Breast epithelium (tissue), 4 donors: ENCODE data around the gene MRPS15. TPM values are rescaled to one million over a fixed set of nuclear protein-coding genes. Genes with fewer than 3 reads are reported as not detected.
"Not testable (repeated sequence)": the region's sequence is repeated elsewhere in the genome, so short reads cannot be mapped to it uniquely, and the experiment has no call there.

ENCODE experiments used
- DNase-seq, 2 donors: peaks; one replicate each; pipeline ENCODE4 v3.0.0-alpha.2; 2019; ENCODE audit warnings: low spot score in 2 of 2
- H3K27ac ChIP-seq, 2 donors: fragments of 200-600 bp; sonication (generic) in 1 of 2; one replicate each; pipeline ENCODE4 v1.5.1; 2016 to 2019; ENCODE audit warnings: mild to moderate bottlenecking in 1 of 2
- H3K27me3 ChIP-seq, 2 donors: fragments of 200-600 bp; sonication (generic) in 1 of 2; one replicate each; pipeline versions ENCODE4 v1.5.1 to v1.6.0; 2017 to 2019; ENCODE audit warnings: control low read depth in 1 of 2, mild to moderate bottlenecking in 1 of 2
- H3K36me3 ChIP-seq: fragments of 200-600 bp; one replicate; pipeline ENCODE4 v1.5.1; 2019
- H3K4me1 ChIP-seq, 2 donors: fragments of 200-600 bp; sonication (generic); one replicate each; pipeline ENCODE4 v1.5.1; 2016 to 2019; ENCODE audit warnings: control low read depth in 1 of 2
- H3K4me3 ChIP-seq, 3 donors: fragments of 200-600 bp; sonication (generic); 1 replicate in 2 of 3; 2 replicates in 1 of 3; pipeline ENCODE4 v1.5.1; 2016 to 2019; ENCODE audit warnings: mild to moderate bottlenecking in 3 of 3, moderate library complexity in 2 of 3
- H3K9me3 ChIP-seq, 2 donors: fragments of 200-600 bp; sonication (generic) in 1 of 2; one replicate each; pipeline ENCODE4 v1.5.1; 2016 to 2019; ENCODE audit warnings: control low read depth in 1 of 2
- POLR2A ChIP-seq: fragments of 450-650 bp; IDR thresholded peaks from one replicate; pipeline ENCODE4 v1.6.1; 2016; ENCODE audit warnings: antibody characterized with exemption, mild to moderate bottlenecking, moderate library complexity
- POLR2AphosphoS5 ChIP-seq, 3 donors: sonication (generic); formaldehyde crosslinking; IDR thresholded peaks; one replicate each; pipeline ENCODE4 v1.6.1; 2017; ENCODE audit warnings: antibody characterized with exemption in 3 of 3
- intact Hi-C: fragments of 100-400 bp; cut with DNase I; formaldehyde crosslinking; loops from one replicate; pipeline ENCODE4 v1.15.1; 2023; ENCODE audit warnings: low total_unique reads
- total RNA-seq, 3 donors: library from RNA; depleted of rRNA; stranded (reverse); fragments of >200 nt; gene quantifications; one replicate each; pipeline ENCODE4 v1.1.0, GENCODE V29; 2016
- TF ChIP-seq, protein P1 (sequence below), 3 donors: fragments of 450-650 bp; IDR thresholded peaks; one replicate each; pipeline ENCODE4 v1.5.1; 2016 to 2017; ENCODE audit warnings: antibody characterized with exemption in 3 of 3, mild to moderate bottlenecking in 3 of 3, moderate library complexity in 3 of 3

MRPS15 gene
- total RNA-seq, 3 donors from 2014 or later = 72.9 to 99.1 (median 79.3) TPM

DNA sequence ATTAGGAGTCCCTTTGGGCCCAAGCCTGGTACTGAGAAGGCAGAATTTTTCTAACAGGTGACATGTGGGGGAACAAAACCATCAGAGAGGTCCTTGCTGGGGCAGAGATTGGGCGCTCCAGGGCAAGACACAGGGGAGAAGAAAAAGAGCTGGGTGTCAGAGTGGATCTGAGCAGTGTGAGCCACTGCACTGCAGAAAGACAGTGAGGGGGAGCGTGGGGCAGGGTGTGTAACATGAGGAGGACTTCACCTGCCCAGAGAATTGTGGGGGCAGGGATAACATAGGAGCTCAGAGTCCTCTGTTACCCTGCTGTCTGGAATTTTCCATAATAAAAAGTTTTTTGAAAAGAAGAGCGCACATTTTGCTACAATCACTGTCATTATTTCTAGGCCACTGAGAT lies 44.1 kb upstream of the MRPS15 start:
- DNase-seq = no peak
- TF ChIP-seq, protein P1, sequence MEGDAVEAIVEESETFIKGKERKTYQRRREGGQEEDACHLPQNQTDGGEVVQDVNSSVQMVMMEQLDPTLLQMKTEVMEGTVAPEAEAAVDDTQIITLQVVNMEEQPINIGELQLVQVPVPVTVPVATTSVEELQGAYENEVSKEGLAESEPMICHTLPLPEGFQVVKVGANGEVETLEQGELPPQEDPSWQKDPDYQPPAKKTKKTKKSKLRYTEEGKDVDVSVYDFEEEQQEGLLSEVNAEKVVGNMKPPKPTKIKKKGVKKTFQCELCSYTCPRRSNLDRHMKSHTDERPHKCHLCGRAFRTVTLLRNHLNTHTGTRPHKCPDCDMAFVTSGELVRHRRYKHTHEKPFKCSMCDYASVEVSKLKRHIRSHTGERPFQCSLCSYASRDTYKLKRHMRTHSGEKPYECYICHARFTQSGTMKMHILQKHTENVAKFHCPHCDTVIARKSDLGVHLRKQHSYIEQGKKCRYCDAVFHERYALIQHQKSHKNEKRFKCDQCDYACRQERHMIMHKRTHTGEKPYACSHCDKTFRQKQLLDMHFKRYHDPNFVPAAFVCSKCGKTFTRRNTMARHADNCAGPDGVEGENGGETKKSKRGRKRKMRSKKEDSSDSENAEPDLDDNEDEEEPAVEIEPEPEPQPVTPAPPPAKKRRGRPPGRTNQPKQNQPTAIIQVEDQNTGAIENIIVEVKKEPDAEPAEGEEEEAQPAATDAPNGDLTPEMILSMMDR (IDR thresholded peaks at IDR 0.05) = no peak
- no peak for TF ChIP-seq POLR2A
- TF ChIP-seq POLR2AphosphoS5 (IDR thresholded peaks at IDR 0.05) = no peak
- Histone ChIP-seq H3K36me3 (no peaks in the 10 kb centered on the region), H3K9me3 (no peaks in the 10 kb centered on the region), H3K4me1 (no peaks in the 10 kb centered on the region), H3K27ac (no peak overlapping the region), H3K27me3 (peaks cover 0 to 14% of the 10 kb centered on the region in 2 donors), H3K4me3 (no peak overlapping the region)
- intact Hi-C loops = no loop called here

DNA sequence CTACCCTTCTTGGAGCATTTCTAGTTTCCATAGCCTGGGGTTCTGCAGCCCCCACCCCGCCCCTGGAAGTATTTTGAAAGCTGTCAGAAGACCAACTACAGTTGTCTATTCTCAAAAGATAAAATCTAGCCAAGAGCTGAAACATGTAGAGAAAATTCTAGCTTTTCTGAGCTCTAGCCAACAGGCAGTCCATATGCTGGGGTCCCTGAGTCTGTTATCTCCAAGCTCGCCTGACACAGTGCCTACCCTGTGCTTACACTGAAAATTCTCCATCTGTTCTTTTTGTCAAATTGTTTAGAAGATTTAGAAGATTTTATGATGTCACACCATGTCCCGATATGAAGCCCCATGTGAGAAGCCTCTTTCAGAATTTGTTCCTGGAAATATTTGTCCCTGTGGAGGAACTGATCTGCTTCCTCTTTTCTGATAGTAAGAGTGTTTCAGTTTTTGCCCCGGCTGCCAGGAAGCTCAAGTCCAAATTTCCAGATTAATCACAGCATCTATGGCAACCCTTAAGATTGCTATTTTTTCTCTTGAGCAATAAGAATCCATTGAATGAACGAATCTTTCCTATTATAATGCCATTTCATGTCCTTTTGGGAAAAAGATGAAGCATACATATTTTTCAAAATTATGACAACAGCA lies 42.2 kb upstream of the MRPS15 start:
- Histone ChIP-seq H3K36me3 (no peaks in the 10 kb centered on the region), H3K27me3 (peaks cover 0 to 14% of the 10 kb centered on the region in 2 donors), H3K9me3 (no peaks in the 10 kb centered on the region), H3K27ac (no peak overlapping the region), H3K4me1 (no peaks in the 10 kb centered on the region), H3K4me3 (no peak overlapping the region)
- TF ChIP-seq, protein P1 (IDR thresholded peaks at IDR 0.05) = no peak
- no peak for TF ChIP-seq POLR2A
- no peak for TF ChIP-seq POLR2AphosphoS5 (IDR thresholded peaks at IDR 0.05)
- DNase-seq = no peak
- intact Hi-C loops = no loop called here

DNA sequence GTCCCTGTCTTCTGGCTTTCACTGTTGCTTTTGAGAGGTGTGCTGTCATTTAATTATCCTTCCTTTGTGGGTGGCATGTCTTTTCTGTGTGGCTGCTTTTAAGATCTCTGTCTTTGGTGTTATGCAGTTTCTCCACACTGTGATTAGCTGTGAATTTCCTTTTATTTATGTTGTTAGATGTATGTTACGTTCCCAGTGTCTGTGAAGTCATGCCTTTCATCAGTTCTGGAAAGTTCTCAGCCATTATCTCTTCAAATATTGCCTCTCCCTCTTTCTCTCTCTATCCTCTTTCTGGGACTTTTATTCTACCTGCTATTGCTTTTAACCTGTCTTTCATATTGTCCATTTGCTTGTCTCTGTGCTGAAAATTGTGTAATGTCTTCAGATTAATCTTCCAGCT lies 39.5 kb upstream of the MRPS15 start:
- Histone ChIP-seq H3K4me3 (no peak overlapping the region), H3K9me3 (no peaks in the 10 kb centered on the region), H3K36me3 (no peaks in the 10 kb centered on the region), H3K4me1 (no peaks in the 10 kb centered on the region), H3K27ac (no peak overlapping the region), H3K27me3 (peaks cover 0 to 14% of the 10 kb centered on the region in 2 donors)
- DNase-seq = no peak
- no peak for TF ChIP-seq POLR2A
- TF ChIP-seq, protein P1 (IDR thresholded peaks at IDR 0.05) = no peak
- TF ChIP-seq POLR2AphosphoS5 (IDR thresholded peaks at IDR 0.05) = no peak
- intact Hi-C loops = no loop called here

- intact Hi-C loops = no loop called here
- peaks cover 0 to 14% of the 10 kb centered on the region in 2 donors for H3K27me3 ChIP-seq
- no peaks in the 10 kb centered on the region for H3K4me1 ChIP-seq
- no peak overlapping the region for H3K4me3 ChIP-seq
- no peaks in the 10 kb centered on the region for H3K9me3 ChIP-seq
- DNase-seq = no peak
- no peaks in the 10 kb centered on the region for H3K36me3 ChIP-seq
- no peak overlapping the region for H3K27ac ChIP-seq
- no peak for TF ChIP-seq POLR2AphosphoS5 (IDR thresholded peaks at IDR 0.05)
- TF ChIP-seq, protein P1 (IDR thresholded peaks at IDR 0.05) = no peak
- TF ChIP-seq POLR2A = no peak
These were observed 39.0 kb upstream of the MRPS15 start for GRCh38 chr1:36503159-36503558.

DNA sequence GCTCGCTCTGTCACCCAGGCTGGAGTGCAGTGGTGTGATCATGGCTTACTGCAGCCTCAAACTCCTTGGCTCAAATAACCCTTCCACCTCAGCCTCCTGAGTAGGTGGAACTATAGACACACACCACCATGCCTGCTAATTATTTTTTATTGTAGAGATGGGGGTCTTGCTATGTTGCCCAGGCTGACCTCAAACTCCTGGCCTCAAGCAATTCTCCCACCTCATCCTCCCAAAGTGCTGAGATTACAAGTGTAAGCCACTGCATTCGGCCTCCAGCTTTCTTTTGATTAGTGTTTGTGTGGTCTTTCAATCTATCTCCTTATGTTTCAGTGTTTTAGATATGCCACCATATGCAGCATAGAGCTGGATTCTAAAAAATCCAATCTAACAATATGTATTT lies 38.4 kb upstream of the MRPS15 start:
- Histone ChIP-seq H3K9me3 (no peaks in the 10 kb centered on the region), H3K36me3 (no peaks in the 10 kb centered on the region), H3K27me3 (peaks cover 0 to 12% of the 10 kb centered on the region in 2 donors), H3K4me3 (no peak overlapping the region), H3K4me1 (no peaks in the 10 kb centered on the region), H3K27ac (no peak overlapping the region)
- no peak for DNase-seq
- no peak for TF ChIP-seq POLR2A
- TF ChIP-seq POLR2AphosphoS5 (IDR thresholded peaks at IDR 0.05) = no peak
- TF ChIP-seq, protein P1 (IDR thresholded peaks at IDR 0.05) = no peak
- intact Hi-C loops = no loop called here

DNA sequence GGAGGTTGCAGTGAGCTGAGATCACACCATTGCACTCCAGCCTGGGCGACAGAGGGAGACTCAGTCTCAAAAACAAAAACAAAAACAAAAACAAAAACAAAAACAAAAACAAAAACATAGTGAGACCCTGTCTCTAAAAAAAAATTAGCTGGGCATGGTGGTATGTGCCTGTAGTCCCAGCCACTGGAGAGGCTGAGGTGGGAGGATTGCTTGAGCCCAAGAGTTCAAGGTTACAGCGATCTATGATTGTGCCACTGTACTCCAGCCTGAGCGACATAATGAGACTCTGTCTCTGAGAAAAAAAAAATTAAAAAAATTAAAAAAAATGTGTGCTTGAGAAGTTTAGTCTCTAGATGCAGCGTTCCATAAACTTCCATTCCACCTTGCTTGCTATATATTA lies 37.7 kb upstream of the MRPS15 start:
- DNase-seq, H3K4me1 ChIP-seq, H3K27ac ChIP-seq, H3K36me3 ChIP-seq, H3K9me3 ChIP-seq, H3K27me3 ChIP-seq, H3K4me3 ChIP-seq, intact Hi-C loops: not testable (repeated sequence)
